NAMALWA (cell line): ENCODE measurements around the gene MSANTD7.

Source experiments
- DNase-seq: peaks from one replicate; pipeline ENCODE4 v3.0.0-alpha.2; 2015; ENCODE audit warnings: low spot score

The MSANTD7 gene

GRCh38 chr10:14880229-14880628, 42.1 kb downstream of the MSANTD7 start:
- DNase-seq = no peak

DNA sequence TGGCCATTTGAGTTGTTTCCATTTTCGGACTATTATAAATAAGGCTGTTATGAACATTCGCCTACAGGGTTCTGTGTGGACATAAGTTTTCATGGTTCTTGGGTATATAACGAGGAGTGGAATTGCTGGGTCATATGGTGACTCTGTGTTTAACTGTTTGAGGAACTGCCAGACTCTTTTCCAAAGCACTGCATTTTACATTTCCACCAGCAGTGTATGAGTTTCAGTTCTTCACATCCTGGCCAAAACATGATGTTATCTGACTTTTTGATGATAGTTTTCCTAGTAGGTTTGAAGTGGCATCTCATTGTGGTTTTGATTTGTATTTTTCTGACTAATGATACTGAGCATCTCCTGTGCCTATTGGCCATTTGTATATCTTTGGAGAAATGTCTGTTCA, 46.0 kb downstream of the MSANTD7 start:
- no peak for DNase-seq
